SK-N-MC (cell line): ENCODE data around the gene NEDD9.

ENCODE experiments used
- EZH2 ChIP-seq: fragments of 200-600 bp; sonication (generic); IDR thresholded peaks from one replicate; pipeline ENCODE4 v1.6.1; 2017; ENCODE audit warnings: antibody characterized with exemption
- FOXP2 ChIP-seq: optimal IDR thresholded peaks from 2 replicates; pipeline ENCODE3; 2011; ENCODE audit warnings: mild to moderate bottlenecking, moderate library complexity; ENCODE audit not compliant: insufficient read depth; ENCODE audit errors: extremely low read length, control extremely low read depth
- POLR2AphosphoS5 ChIP-seq: IDR thresholded peaks from 2 replicates; pipeline ENCODE4 v1.6.1; 2012; ENCODE audit warnings: mild to moderate bottlenecking, low read depth, low read length, borderline replicate concordance

DNA sequence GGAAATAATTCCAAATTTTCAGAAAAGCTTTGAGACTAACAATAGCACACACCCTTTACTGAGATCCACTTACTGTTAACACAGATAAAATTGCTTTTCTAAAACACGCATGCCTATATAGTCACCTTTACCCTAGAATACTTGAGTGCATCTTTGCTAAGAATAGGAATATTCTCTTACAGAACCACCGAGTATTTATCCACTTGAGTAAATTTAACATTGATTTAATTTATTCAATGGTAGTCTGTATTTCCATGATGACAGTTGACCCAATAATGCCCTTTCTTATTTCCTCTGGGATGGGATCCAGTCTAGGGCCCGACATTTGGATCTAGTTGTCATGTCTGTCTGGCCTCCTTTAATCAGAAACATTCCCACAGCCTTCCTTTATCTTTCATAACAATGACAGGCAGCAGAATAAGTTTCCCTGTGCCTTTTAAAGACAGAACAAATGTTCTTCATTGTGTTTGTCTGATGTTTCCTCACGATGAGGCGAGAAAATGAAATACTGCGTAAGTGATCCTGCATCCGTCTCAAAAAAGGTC, 64.3 kb downstream of the NEDD9 start:
- TF ChIP-seq POLR2AphosphoS5 (no peak), EZH2 (no peak), FOXP2 (no peak)
